Neural progenitor cell (in vitro differentiated cells): ENCODE results near the gene CCDC18.

ENCODE experiments used
- EZH2 ChIP-seq: fragments of 200-600 bp; sonication (generic); IDR thresholded peaks from 2 replicates; pipeline ENCODE4 v1.6.1; 2017; ENCODE audit warnings: antibody characterized with exemption, mild to moderate bottlenecking, moderate library complexity
- TF ChIP-seq, protein P1 (sequence below): fragments of 200-600 bp; sonication (generic); IDR thresholded peaks from 2 replicates; pipeline ENCODE4 v1.5.1; 2017; ENCODE audit warnings: antibody characterized with exemption, mild to moderate bottlenecking

DNA sequence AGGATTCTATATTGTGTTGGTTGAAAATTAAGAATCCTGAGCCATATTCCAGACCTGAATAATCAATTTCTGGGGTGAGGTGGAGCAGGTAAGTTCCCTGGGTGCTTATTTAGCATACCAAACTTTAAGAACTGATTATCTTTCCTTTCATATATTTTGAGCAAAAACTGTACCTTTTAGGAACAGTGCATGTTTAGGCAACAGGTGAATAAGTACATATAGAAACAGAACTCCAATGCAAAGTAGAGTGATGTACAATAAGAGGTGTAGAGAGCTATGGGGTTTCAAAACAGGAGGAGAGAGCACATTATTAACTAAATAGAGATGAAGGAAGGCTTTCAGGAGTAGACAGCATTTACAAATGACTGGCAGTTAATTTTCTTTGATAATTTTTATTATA is 29.1 kb upstream of the CCDC18 start:
- TF ChIP-seq, protein P1, sequence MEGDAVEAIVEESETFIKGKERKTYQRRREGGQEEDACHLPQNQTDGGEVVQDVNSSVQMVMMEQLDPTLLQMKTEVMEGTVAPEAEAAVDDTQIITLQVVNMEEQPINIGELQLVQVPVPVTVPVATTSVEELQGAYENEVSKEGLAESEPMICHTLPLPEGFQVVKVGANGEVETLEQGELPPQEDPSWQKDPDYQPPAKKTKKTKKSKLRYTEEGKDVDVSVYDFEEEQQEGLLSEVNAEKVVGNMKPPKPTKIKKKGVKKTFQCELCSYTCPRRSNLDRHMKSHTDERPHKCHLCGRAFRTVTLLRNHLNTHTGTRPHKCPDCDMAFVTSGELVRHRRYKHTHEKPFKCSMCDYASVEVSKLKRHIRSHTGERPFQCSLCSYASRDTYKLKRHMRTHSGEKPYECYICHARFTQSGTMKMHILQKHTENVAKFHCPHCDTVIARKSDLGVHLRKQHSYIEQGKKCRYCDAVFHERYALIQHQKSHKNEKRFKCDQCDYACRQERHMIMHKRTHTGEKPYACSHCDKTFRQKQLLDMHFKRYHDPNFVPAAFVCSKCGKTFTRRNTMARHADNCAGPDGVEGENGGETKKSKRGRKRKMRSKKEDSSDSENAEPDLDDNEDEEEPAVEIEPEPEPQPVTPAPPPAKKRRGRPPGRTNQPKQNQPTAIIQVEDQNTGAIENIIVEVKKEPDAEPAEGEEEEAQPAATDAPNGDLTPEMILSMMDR = no peak
- no peak for TF ChIP-seq EZH2
